Erythroblast (primary cell): ENCODE measurements around the gene SLCO2A1.

Experiments
- GATA1 ChIP-seq: IDR thresholded peaks from 2 replicates; pipeline ENCODE4 v1.6.1; 2011; ENCODE audit warnings: low read depth, mild to moderate bottlenecking, control low read depth, low read length, moderate library complexity
- POLR2A ChIP-seq: IDR thresholded peaks from 2 replicates; pipeline ENCODE4 v1.6.1; 2011; ENCODE audit warnings: mild to moderate bottlenecking, low read length

- TF ChIP-seq POLR2A (no peak), GATA1 (no peak)
Measured at GRCh38 chr3:134018406-134018805, 11.3 kb downstream of the SLCO2A1 start.
